SK-N-SH (cell line): ENCODE data around the gene TLCD2.

Experiments used
- CTCF ChIP-seq: fragments of 200-600 bp; sonication (generic); IDR thresholded peaks from 2 replicates; pipeline ENCODE4 v1.6.1; 2017; ENCODE audit warnings: antibody characterized with exemption, mild to moderate bottlenecking, moderate library complexity
- ELF1 ChIP-seq: IDR thresholded peaks from 2 replicates; pipeline ENCODE4 v1.4.0; 2012
- RFX5 ChIP-seq: IDR thresholded peaks from 2 replicates; pipeline ENCODE4 v1.6.1; 2012; ENCODE audit warnings: mild to moderate bottlenecking, improper control_type of control experiment, low read length
- USF2 ChIP-seq: fragments of 150-350 bp; IDR thresholded peaks from 2 replicates; pipeline ENCODE4 v1.6.1; 2017; ENCODE audit warnings: antibody characterized with exemption, low read length, low read depth, borderline replicate concordance

GRCh38 chr17:1686086-1686485, 24.1 kb downstream of the TLCD2 start:
- TF ChIP-seq CTCF (no peak), ELF1 (no peak), RFX5 (no peak), USF2 (no peak)
